ENCODE results near the gene UXS1.
"Not testable (repeated sequence)": the region's sequence is repeated elsewhere in the genome, so short reads cannot be mapped to it uniquely, and the experiment has no call there.

The UXS1 gene

GRCh38 chr2:106193977-106194778 is at the start of gene UXS1:
Gene UXS1, minus strand, starts transcription at chr2:106194301. Its CDS starts 60 bp downstream, at chr2:106194241.
- DNase-seq (ENCODE audit: low spot score): peak; percentile 97

GRCh38 chr2:106239491-106239890 is 45.4 kb upstream of the UXS1 start:
- not testable (repeated sequence) for DNase-seq (ENCODE audit: low spot score)

- not testable (repeated sequence) for DNase-seq (ENCODE audit: low spot score)
Observed at GRCh38 chr2:106235392-106235791, 41.3 kb upstream of the UXS1 start.

GRCh38 chr2:106233350-106233706 is 39.2 kb upstream of the UXS1 start:
- DNase-seq (ENCODE audit: low spot score): no peak

GRCh38 chr2:106232638-106233349 is 38.7 kb upstream of the UXS1 start:
- DNase-seq (ENCODE audit: low spot score): no peak

GRCh38 chr2:106223347-106223746 is 29.2 kb upstream of the UXS1 start:
- DNase-seq (ENCODE audit: low spot score): no peak

GRCh38 chr2:106222057-106222456 is 28.0 kb upstream of the UXS1 start:
- not testable (repeated sequence) for DNase-seq (ENCODE audit: low spot score)

GRCh38 chr2:106219813-106220212 is 25.7 kb upstream of the UXS1 start:
- DNase-seq (ENCODE audit: low spot score): no peak

- not testable (repeated sequence) for DNase-seq (ENCODE audit: low spot score)
Observed at GRCh38 chr2:106219157-106219556, 25.1 kb upstream of the UXS1 start.

GRCh38 chr2:106208874-106209273 is 14.8 kb upstream of the UXS1 start:
- no peak for DNase-seq (ENCODE audit: low spot score)

- no peak for DNase-seq (ENCODE audit: low spot score)
Observed at GRCh38 chr2:106208399-106208798, 14.3 kb upstream of the UXS1 start.

GRCh38 chr2:106207246-106207645 is 13.1 kb upstream of the UXS1 start:
- no peak for DNase-seq (ENCODE audit: low spot score)

- DNase-seq (ENCODE audit: low spot score): no peak
Observed at GRCh38 chr2:106205488-106205887, 11.4 kb upstream of the UXS1 start.

- not testable (repeated sequence) for DNase-seq (ENCODE audit: low spot score)
Observed at GRCh38 chr2:106204551-106204950, 10.4 kb upstream of the UXS1 start.

GRCh38 chr2:106201661-106202060 is 7.6 kb upstream of the UXS1 start:
- no peak for DNase-seq (ENCODE audit: low spot score)

GRCh38 chr2:106197878-106198277 is 3.8 kb upstream of the UXS1 start:
- DNase-seq (ENCODE audit: low spot score): no peak

GRCh38 chr2:106195981-106196380 is 1.9 kb upstream of the UXS1 start:
- DNase-seq (ENCODE audit: low spot score): no peak

GRCh38 chr2:106195456-106195855 is 1.4 kb upstream of the UXS1 start:
- no peak for DNase-seq (ENCODE audit: low spot score)

- DNase-seq (ENCODE audit: low spot score): peak; percentile 8
Observed at GRCh38 chr2:106193690-106193976, 468 bp downstream of the UXS1 start.

- peak; percentile 36 for DNase-seq (ENCODE audit: low spot score)
Observed at GRCh38 chr2:106192752-106193689, 1.1 kb downstream of the UXS1 start.

GRCh38 chr2:106191511-106192016 is 2.5 kb downstream of the UXS1 start:
- DNase-seq (ENCODE audit: low spot score): no peak

GRCh38 chr2:106189764-106190468 is 4.2 kb downstream of the UXS1 start:
- no peak for DNase-seq (ENCODE audit: low spot score)
